Transverse colon (tissue), 4 donors: ENCODE measurements around the gene STK10.

Experiments
- EP300 ChIP-seq: sonication (generic); formaldehyde crosslinking; IDR thresholded peaks from one replicate; pipeline ENCODE4 v1.6.1; 2017; ENCODE audit warnings: antibody characterized with exemption, low read depth
- POLR2A ChIP-seq: fragments of 450-650 bp; IDR thresholded peaks from one replicate; pipeline ENCODE4 v1.6.1; 2016; ENCODE audit warnings: antibody characterized with exemption, mild to moderate bottlenecking, moderate library complexity
- POLR2AphosphoS5 ChIP-seq, 3 donors: sonication (generic); formaldehyde crosslinking; IDR thresholded peaks; one replicate each; pipeline ENCODE4 v1.6.1; 2016; ENCODE audit warnings: antibody characterized with exemption in 3 of 3
- TF ChIP-seq, protein P1 (sequence below), 5 experiments: fragments of 200-600 bp in 3 of 5; fragments of 450-650 bp in 2 of 5; sonication (generic) in 3 of 5; IDR thresholded peaks; 1 replicate in 2 of 5; 2 replicates in 3 of 5; pipeline ENCODE4 v1.5.1; 2016 to 2017; ENCODE audit warnings: antibody characterized with exemption in 5 of 5, inconsistent platforms in 3 of 5, mild to moderate bottlenecking in 2 of 5, moderate library complexity in 1 of 5

DNA sequence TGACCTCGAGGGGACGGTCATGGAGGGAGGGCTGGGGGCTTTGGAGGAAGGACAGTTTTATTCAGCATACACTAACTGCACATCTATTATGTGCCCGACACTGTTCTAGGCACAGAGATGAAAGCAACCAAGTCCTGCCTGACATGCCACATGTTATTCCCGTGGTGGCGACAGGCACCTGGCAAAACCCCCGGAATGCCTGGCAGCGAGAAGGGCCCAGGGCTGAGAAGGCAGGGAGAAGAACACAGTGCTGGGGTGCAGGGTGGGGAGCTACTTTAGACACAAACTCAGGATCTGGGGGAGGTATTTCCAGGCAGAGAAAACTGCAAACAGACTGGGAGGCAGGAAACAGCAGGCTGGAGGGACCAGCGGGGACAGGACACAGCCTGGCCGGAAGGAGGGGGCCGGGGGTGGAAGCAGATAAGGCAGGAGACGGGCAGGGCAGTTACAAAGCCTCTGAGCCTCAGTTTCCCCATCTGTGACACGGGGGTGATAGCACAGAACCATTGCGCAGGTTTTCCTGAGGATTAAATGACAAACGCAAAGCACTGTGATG lies 77.7 kb downstream of the STK10 start:
- TF ChIP-seq, protein P1, sequence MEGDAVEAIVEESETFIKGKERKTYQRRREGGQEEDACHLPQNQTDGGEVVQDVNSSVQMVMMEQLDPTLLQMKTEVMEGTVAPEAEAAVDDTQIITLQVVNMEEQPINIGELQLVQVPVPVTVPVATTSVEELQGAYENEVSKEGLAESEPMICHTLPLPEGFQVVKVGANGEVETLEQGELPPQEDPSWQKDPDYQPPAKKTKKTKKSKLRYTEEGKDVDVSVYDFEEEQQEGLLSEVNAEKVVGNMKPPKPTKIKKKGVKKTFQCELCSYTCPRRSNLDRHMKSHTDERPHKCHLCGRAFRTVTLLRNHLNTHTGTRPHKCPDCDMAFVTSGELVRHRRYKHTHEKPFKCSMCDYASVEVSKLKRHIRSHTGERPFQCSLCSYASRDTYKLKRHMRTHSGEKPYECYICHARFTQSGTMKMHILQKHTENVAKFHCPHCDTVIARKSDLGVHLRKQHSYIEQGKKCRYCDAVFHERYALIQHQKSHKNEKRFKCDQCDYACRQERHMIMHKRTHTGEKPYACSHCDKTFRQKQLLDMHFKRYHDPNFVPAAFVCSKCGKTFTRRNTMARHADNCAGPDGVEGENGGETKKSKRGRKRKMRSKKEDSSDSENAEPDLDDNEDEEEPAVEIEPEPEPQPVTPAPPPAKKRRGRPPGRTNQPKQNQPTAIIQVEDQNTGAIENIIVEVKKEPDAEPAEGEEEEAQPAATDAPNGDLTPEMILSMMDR (IDR thresholded peaks at IDR 0.05) = no peak
- TF ChIP-seq POLR2AphosphoS5 (IDR thresholded peaks at IDR 0.05) (no peak), POLR2A (no peak), EP300 (no peak)
